ENCODE measurements around the gene GRB7. TPM values are rescaled to one million over a fixed set of nuclear protein-coding genes. Genes with fewer than 3 reads are reported as not detected.

Gene GRB7
- polyA plus RNA-seq, 1 donor, result 35.9 TPM

- no peak overlapping the region for H3K27ac ChIP-seq (ENCODE audit: low read length)
- H3K4me3 ChIP-seq (ENCODE audit: low read length), result no peak overlapping the region
- peaks cover 10% of the 10 kb centered on the region for H3K27me3 ChIP-seq (ENCODE audit: control insufficient read depth, insufficient read depth, low read length)
- no peaks in the 10 kb centered on the region for H3K9me3 ChIP-seq (ENCODE audit: control insufficient read depth, low read depth, low read length)
- no peaks in the 10 kb centered on the region for H3K4me1 ChIP-seq (ENCODE audit: control insufficient read depth, insufficient read depth, low read length)
- H3K36me3 ChIP-seq (ENCODE audit: control insufficient read depth, insufficient read depth, low read length), result no peaks in the 10 kb centered on the region
- no peak for DNase-seq
- WGBS (ENCODE audit: insufficient coverage, low lambda C conversion rate), result no CpG with 5 or more reads among the region's 7 CpGs
Measured at GRCh38 chr17:39772987-39773934, 35.5 kb downstream of the GRB7 start.

- no peaks in the 10 kb centered on the region for H3K36me3 ChIP-seq (ENCODE audit: control insufficient read depth, insufficient read depth, low read length)
- no peaks in the 10 kb centered on the region for H3K9me3 ChIP-seq (ENCODE audit: control insufficient read depth, low read depth, low read length)
- no peak overlapping the region for H3K4me3 ChIP-seq (ENCODE audit: low read length)
- no peaks in the 10 kb centered on the region for H3K4me1 ChIP-seq (ENCODE audit: control insufficient read depth, insufficient read depth, low read length)
- peaks cover 10% of the 10 kb centered on the region for H3K27me3 ChIP-seq (ENCODE audit: control insufficient read depth, insufficient read depth, low read length)
- no peak for DNase-seq
- 71% methylated on average over 1 of the region's 4 CpGs for WGBS (ENCODE audit: insufficient coverage, low lambda C conversion rate)
- H3K27ac ChIP-seq (ENCODE audit: low read length), result no peak overlapping the region
Measured at GRCh38 chr17:39774047-39774446, 36.3 kb downstream of the GRB7 start.

- H3K27me3 ChIP-seq (ENCODE audit: control insufficient read depth, insufficient read depth, low read length), result peaks cover 10% of the 10 kb centered on the region
- no peaks in the 10 kb centered on the region for H3K36me3 ChIP-seq (ENCODE audit: control insufficient read depth, insufficient read depth, low read length)
- no peaks in the 10 kb centered on the region for H3K4me1 ChIP-seq (ENCODE audit: control insufficient read depth, insufficient read depth, low read length)
- DNase-seq, result no peak
- no peak overlapping the region for H3K27ac ChIP-seq (ENCODE audit: low read length)
- H3K4me3 ChIP-seq (ENCODE audit: low read length), result no peak overlapping the region
- no CpG with 5 or more reads among the region's 2 CpGs for WGBS (ENCODE audit: insufficient coverage, low lambda C conversion rate)
- no peaks in the 10 kb centered on the region for H3K9me3 ChIP-seq (ENCODE audit: control insufficient read depth, low read depth, low read length)
Measured at GRCh38 chr17:39775031-39775430, 37.3 kb downstream of the GRB7 start.

GRCh38 chr17:39776252-39776651 lies 38.5 kb downstream of the GRB7 start:
- H3K27me3 ChIP-seq (ENCODE audit: control insufficient read depth, insufficient read depth, low read length), result peaks cover 10% of the 10 kb centered on the region
- no peaks in the 10 kb centered on the region for H3K36me3 ChIP-seq (ENCODE audit: control insufficient read depth, insufficient read depth, low read length)
- no peak for DNase-seq
- H3K27ac ChIP-seq (ENCODE audit: low read length), result no peak overlapping the region
- H3K9me3 ChIP-seq (ENCODE audit: control insufficient read depth, low read depth, low read length), result no peaks in the 10 kb centered on the region
- no peak overlapping the region for H3K4me3 ChIP-seq (ENCODE audit: low read length)
- H3K4me1 ChIP-seq (ENCODE audit: control insufficient read depth, insufficient read depth, low read length), result no peaks in the 10 kb centered on the region

GRCh38 chr17:39777534-39778365 lies 40.0 kb downstream of the GRB7 start:
- peaks cover 10% of the 10 kb centered on the region for H3K27me3 ChIP-seq (ENCODE audit: control insufficient read depth, insufficient read depth, low read length)
- DNase-seq, result no peak
- H3K27ac ChIP-seq (ENCODE audit: low read length), result no peak overlapping the region
- no peaks in the 10 kb centered on the region for H3K4me1 ChIP-seq (ENCODE audit: control insufficient read depth, insufficient read depth, low read length)
- no peaks in the 10 kb centered on the region for H3K36me3 ChIP-seq (ENCODE audit: control insufficient read depth, insufficient read depth, low read length)
- H3K4me3 ChIP-seq (ENCODE audit: low read length), result no peak overlapping the region
- WGBS (ENCODE audit: insufficient coverage, low lambda C conversion rate), result 62% methylated on average over 3 of the region's 11 CpGs
- no peaks in the 10 kb centered on the region for H3K9me3 ChIP-seq (ENCODE audit: control insufficient read depth, low read depth, low read length)

- Histone ChIP-seq H3K27ac (ENCODE audit: low read length) (no peak overlapping the region), H3K27me3 (ENCODE audit: control insufficient read depth, insufficient read depth, low read length) (peaks cover 2% of the 10 kb centered on the region), H3K9me3 (ENCODE audit: control insufficient read depth, low read depth, low read length) (no peaks in the 10 kb centered on the region), H3K4me3 (ENCODE audit: low read length) (no peak overlapping the region), H3K36me3 (ENCODE audit: control insufficient read depth, insufficient read depth, low read length) (no peaks in the 10 kb centered on the region), H3K4me1 (ENCODE audit: control insufficient read depth, insufficient read depth, low read length) (no peaks in the 10 kb centered on the region)
- WGBS (ENCODE audit: insufficient coverage, low lambda C conversion rate), result 90% methylated on average over 2 of the region's 6 CpGs
- DNase-seq, result no peak
Measured at GRCh38 chr17:39781031-39781860, 43.5 kb downstream of the GRB7 start.

GRCh38 chr17:39781861-39782213 lies 44.1 kb downstream of the GRB7 start:
- WGBS (ENCODE audit: insufficient coverage, low lambda C conversion rate), result no CpG with 5 or more reads among the region's 2 CpGs
- no peak overlapping the region for H3K27ac ChIP-seq (ENCODE audit: low read length)

GRCh38 chr17:39782481-39782880 lies 44.7 kb downstream of the GRB7 start:
- Histone ChIP-seq H3K4me1 (ENCODE audit: control insufficient read depth, insufficient read depth, low read length) (no peaks in the 10 kb centered on the region), H3K27me3 (ENCODE audit: control insufficient read depth, insufficient read depth, low read length) (peaks cover 1% of the 10 kb centered on the region), H3K9me3 (ENCODE audit: control insufficient read depth, low read depth, low read length) (no peaks in the 10 kb centered on the region), H3K36me3 (ENCODE audit: control insufficient read depth, insufficient read depth, low read length) (no peaks in the 10 kb centered on the region), H3K4me3 (ENCODE audit: low read length) (no peak overlapping the region), H3K27ac (ENCODE audit: low read length) (no peak overlapping the region)
- WGBS (ENCODE audit: insufficient coverage, low lambda C conversion rate), result no CpG with 5 or more reads among the region's 4 CpGs
- peak; percentile 55 to 78 for DNase-seq

More at GRCh38 chr17:39781861-39782213, 44.1 kb downstream of the GRB7 start:
- H3K36me3 ChIP-seq (ENCODE audit: control insufficient read depth, insufficient read depth, low read length), result no peaks in the 10 kb centered on the region
- H3K9me3 ChIP-seq (ENCODE audit: control insufficient read depth, low read depth, low read length), result no peaks in the 10 kb centered on the region
- peaks cover 2% of the 10 kb centered on the region for H3K27me3 ChIP-seq (ENCODE audit: control insufficient read depth, insufficient read depth, low read length)
- DNase-seq, result no peak
- no peak overlapping the region for H3K4me3 ChIP-seq (ENCODE audit: low read length)
- no peaks in the 10 kb centered on the region for H3K4me1 ChIP-seq (ENCODE audit: control insufficient read depth, insufficient read depth, low read length)

GRCh38 chr17:39782980-39783379 lies 45.2 kb downstream of the GRB7 start:
- H3K9me3 ChIP-seq (ENCODE audit: control insufficient read depth, low read depth, low read length), result no peaks in the 10 kb centered on the region
- H3K27me3 ChIP-seq (ENCODE audit: control insufficient read depth, insufficient read depth, low read length), result no peaks in the 10 kb centered on the region
- H3K4me3 ChIP-seq (ENCODE audit: low read length), result no peak overlapping the region
- DNase-seq, result no peak
- WGBS (ENCODE audit: insufficient coverage, low lambda C conversion rate), result no CpG with 5 or more reads among the region's 1 CpG
- no peaks in the 10 kb centered on the region for H3K4me1 ChIP-seq (ENCODE audit: control insufficient read depth, insufficient read depth, low read length)
- no peaks in the 10 kb centered on the region for H3K36me3 ChIP-seq (ENCODE audit: control insufficient read depth, insufficient read depth, low read length)
- no peak overlapping the region for H3K27ac ChIP-seq (ENCODE audit: low read length)

GRCh38 chr17:39787041-39787440 lies 49.3 kb downstream of the GRB7 start:
- Histone ChIP-seq H3K4me3 (ENCODE audit: low read length) (no peak overlapping the region), H3K27me3 (ENCODE audit: control insufficient read depth, insufficient read depth, low read length) (peaks cover 5% of the 10 kb centered on the region), H3K36me3 (ENCODE audit: control insufficient read depth, insufficient read depth, low read length) (no peaks in the 10 kb centered on the region), H3K9me3 (ENCODE audit: control insufficient read depth, low read depth, low read length) (no peaks in the 10 kb centered on the region), H3K4me1 (ENCODE audit: control insufficient read depth, insufficient read depth, low read length) (no peaks in the 10 kb centered on the region), H3K27ac (ENCODE audit: low read length) (no peak overlapping the region)
- no peak for DNase-seq
